NCI-H69 (cell line): Measurements from ENCODE around the gene ZC3H7B.
"Not testable (repeated sequence)": the region's sequence is repeated elsewhere in the genome, so short reads cannot be mapped to it uniquely, and the experiment has no call there.

ENCODE experiments used
- DNase-seq: peaks from one replicate; lab custom pipeline; 2025; lab: John Stamatoyannopoulos, UW

Gene ZC3H7B

DNA sequence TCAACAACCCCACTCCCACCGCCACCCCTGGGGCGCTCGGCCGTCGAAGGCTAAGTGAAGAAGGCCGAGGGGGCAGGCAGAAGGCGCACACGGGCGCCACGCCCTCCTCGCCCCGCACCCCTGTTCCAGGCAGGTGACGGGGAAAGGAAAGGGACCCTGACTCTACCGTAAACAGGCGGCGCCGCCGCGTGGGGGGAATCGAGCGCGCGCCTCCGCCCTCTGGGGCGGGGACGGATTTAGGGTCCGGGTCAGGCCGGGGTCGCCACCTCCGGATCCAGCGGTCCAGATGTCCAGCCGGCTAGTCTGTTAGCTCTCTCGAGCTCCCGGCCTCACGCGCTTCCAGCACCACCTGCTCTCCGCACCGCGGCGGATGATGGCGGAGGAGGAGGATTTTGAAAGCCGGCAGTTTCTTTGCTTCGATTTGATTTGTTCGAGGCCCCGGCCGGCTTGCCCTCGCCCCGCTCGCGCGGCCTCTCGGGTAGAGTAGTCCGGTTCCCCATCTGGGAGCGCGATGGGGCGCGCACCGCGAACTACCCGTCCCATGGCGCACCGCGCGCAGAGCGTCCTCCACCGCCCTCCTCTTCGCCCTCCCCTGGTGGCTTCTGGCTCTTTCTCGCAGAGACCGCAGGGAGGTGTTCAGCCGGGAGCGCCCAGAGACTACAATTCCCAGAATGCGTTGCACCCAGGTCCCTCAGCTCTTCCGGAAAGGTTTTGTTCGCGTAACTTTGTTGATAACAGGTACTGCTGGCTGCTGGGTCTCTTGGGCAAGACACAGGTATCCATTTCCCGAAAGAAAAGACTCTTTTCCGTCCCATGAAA, 15.3 kb upstream of the ZC3H7B start, which contains the start of gene RANGAP1:
Gene RANGAP1, minus strand, starts transcription at position 368 of the 819 bp plus-strand sequence. CDS start 5,143 bp downstream, outside the sequence.
- peak; percentile 100 for DNase-seq

GRCh38 chr22:41286639-41287091, 14.7 kb upstream of the ZC3H7B start:
- peak; percentile 77 for DNase-seq

- DNase-seq: peak; percentile 93
These were observed 12.9 kb upstream of the ZC3H7B start for GRCh38 chr22:41288245-41288946.

- DNase-seq: no peak
These were observed 11.7 kb upstream of the ZC3H7B start for GRCh38 chr22:41289671-41290070.

- DNase-seq: no peak
These were observed 10.8 kb upstream of the ZC3H7B start for GRCh38 chr22:41290262-41291221.

DNA sequence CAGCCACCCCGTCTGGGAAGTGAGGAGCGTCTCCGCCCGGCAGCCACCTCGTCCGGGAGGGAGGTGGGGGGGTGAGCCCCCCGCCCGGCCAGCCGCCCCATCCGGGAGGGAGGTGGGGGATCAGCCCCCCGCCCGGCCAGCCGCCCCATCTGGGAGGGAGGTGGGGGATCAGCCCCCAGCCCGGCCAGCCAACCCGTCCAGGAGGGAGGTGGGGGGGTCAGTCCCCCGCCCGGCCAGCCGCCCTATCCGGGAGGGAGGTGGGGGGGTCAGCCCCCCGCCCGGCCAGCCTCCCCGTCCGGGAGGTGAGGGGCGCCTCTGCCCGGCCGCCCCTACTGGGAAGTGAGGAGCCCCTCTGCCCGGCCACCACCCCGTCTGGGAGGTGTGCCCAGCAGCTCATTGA, 6.5 kb upstream of the ZC3H7B start:
- DNase-seq: not testable (repeated sequence)

- DNase-seq: no peak
These were observed 4.3 kb upstream of the ZC3H7B start for GRCh38 chr22:41296826-41297667.

DNA sequence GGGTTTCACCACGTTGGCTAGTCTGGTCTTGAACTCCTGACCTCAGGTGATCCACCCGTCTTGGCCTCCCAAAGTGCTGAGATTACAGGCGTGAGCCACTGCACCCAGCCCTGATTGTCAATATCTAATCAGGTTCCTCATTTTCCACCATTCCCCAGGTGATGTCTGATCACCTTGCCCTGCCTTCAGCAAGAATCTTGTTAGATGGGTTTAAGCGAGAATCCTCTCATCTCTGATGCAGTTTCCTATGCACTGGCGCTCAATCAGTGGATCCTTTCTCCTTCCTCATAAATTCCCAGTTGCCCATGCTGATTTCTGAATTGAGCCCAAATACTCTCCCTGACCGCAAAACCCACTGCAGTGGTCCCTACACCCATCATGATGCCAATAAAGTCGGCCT, 664 bp upstream of the ZC3H7B start:
- no peak for DNase-seq

DNA sequence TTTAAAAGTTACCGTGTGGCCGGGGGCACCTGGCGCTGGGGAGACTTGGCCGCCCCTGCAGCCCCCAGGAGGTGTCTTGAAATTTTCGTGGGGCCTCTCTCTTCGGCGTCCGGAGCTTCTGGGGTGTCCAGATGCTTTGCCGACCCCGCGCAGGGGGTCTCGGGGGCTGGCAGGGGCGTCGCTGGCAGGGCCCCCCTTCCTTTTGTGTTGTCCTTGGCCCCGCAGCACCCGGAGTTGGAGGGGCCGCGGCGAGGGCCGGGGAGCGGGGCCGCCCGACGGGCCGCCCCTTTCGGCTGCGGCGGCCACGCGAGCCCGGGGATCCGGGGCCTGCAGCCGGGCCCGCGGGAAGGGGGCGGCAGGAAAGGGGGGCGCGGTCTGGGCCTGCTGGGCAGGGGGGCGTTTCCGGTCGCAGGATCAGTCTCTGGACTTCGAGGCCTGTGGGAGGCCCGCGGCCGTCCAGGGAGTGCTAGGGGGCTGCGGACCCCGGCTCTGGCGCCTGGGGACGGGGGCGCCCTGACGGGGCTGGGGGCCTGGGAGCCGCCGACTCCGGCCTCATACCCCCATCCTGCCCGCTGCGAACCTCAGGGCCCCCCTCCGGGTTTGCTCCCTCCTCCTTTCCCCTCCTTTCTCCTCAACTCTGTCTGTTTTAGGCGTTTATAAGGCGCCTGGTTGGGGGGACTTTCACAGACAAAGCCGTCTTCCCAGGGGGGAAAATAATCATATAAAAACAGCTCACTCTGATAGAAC, 869 bp downstream of the ZC3H7B start:
- DNase-seq: peak; percentile 55

GRCh38 chr22:41302811-41303210, 1.5 kb downstream of the ZC3H7B start:
- no peak for DNase-seq

GRCh38 chr22:41305646-41306045, 4.3 kb downstream of the ZC3H7B start:
- peak; percentile 34 for DNase-seq

- peak; percentile 24 for DNase-seq
These were observed 6.7 kb downstream of the ZC3H7B start for GRCh38 chr22:41308054-41308453.

DNA sequence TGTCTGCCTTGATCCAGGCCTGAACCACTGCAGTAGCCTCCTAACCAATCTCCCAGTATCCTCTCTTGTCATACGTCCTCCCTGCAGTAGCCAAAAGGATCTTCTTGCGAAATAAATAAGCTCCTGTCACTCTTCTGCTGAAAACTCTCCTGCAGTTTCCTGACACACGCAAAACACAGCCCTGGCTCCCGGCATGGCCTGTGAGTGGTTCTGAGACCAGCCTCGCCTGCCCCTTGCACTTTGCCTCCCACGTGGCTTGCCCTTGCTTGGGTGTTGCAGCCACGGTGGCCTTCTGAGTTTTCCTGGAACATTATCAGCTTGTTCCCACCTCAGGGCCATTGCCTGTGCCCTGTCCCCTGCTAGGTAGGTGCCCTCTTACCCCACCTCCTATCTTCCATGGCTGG, 7.2 kb downstream of the ZC3H7B start:
- DNase-seq: no peak

DNA sequence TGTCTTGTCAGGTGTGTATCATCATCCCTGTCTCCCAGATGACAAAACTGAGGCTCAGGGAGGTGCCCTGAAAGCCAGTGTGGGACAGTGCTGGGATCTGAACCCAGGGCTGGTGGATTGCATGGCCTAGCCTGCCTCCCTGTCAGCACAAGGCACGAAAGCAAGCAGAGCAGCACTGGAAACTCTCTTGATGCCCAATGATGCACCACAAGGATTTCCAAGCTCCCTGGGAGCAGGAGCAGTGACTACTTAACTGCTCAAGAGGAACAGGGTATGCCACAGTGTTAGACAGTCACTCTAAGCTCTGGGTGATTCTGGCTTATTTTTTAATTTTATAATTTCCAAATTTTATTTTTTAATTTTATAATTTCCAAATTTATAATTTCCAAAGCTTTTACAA, 9.0 kb downstream of the ZC3H7B start:
- no peak for DNase-seq

DNA sequence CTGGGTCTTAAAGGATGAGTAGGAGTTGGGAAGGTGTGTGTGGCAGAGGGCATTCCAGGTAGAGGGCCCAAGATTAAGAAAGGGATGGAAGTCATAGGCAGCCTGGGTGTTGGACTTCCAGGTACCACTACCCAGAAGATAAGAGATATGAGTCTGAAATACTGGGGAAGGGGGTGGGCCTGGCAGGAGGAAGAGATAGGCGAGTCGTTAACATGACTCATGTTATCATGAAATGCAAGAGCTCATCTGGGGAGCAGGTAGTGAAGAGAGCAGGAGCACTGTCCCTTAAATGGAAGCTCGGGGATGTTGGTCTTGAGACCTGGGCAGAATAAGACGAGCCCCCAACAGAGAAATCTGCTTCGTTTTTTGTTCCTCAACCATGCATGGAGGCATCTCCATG, 10.2 kb downstream of the ZC3H7B start:
- DNase-seq: no peak

- no peak for DNase-seq
These were observed 13.5 kb downstream of the ZC3H7B start for GRCh38 chr22:41314821-41315220.

GRCh38 chr22:41315586-41315985, 14.3 kb downstream of the ZC3H7B start:
- no peak for DNase-seq

- no peak for DNase-seq
These were observed 19.3 kb downstream of the ZC3H7B start for GRCh38 chr22:41320416-41321240.

DNA sequence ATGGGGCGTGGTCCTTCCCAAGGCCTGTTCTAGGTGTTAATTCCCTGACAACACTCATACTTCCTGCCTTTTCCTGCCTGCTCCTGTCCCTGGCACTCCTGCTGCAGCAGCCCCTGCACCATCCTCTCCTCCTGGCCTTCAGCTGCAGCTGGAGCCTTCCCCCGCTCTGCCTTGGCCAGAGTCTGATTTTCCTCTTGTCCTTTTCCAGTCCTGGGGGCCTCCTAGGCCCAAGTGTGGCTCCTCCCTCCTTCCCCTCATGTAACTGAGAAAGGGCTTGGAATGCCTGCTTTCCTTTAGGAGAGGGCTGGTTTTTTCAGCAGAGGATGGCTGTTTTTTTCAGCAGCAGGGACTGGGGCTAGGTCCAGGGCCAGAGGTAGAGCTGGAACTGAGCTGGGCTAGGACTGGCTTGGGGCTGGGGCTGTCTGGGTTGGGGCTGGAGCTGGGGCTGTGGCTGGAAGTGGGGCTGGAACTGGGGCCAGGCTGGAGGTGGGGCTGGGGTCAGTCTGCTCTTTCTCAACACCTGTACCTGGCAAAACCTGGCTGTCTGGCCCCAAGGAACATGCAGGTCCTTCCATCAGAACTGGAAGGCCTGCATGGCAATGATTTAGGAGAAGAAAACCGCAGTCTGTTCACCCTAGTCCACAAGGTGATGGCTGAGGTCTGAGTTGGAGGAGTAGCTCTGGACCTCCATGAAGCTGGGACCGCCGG, 23.6 kb downstream of the ZC3H7B start:
- no peak for DNase-seq
